Fibroblast of skin of right quadriceps (primary cell): ENCODE results near the gene CSTF2T.

ENCODE experiments used
- DNase-seq: peaks from one replicate; pipeline ENCODE4 v3.0.0-alpha.2; 2013

CSTF2T gene, protein sequence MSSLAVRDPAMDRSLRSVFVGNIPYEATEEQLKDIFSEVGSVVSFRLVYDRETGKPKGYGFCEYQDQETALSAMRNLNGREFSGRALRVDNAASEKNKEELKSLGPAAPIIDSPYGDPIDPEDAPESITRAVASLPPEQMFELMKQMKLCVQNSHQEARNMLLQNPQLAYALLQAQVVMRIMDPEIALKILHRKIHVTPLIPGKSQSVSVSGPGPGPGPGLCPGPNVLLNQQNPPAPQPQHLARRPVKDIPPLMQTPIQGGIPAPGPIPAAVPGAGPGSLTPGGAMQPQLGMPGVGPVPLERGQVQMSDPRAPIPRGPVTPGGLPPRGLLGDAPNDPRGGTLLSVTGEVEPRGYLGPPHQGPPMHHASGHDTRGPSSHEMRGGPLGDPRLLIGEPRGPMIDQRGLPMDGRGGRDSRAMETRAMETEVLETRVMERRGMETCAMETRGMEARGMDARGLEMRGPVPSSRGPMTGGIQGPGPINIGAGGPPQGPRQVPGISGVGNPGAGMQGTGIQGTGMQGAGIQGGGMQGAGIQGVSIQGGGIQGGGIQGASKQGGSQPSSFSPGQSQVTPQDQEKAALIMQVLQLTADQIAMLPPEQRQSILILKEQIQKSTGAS

DNA sequence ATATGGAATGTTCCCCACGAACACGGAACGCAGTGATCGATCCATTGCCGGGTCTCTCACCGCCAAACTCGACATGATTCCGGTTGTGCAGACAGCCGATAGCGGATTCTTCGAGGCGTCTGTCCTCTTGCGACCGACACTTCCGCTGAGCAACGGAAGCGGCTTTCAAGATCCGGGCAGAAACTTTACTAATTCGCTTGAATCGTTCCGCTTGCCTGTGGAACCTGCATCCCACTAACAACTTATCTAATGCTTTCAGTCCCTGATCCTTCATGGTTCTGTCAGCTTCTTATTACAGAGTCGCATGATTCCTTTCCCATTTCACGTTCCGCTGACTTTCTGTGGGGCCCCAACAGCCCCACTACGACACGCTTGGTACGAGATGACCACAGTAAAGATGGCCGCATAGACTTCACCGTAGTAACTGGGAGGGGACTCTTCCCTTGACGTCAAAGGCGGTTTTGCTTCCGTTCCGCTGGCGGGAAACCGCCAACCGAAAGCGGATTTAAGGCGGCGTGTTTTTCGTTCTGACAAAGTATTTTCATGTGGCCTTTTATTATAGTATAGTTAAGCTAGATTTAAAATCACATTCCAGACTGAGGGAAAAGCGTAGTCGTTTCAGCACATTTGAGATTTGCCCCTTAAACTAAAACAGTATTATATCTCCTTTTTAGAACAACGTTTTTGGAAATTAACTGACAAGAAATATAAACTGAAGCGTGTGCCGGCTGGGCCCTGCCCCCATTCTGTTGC lies at the start of gene CSTF2T:
CSTF2T (minus strand) TSS at position 121 of the 753 bp plus-strand sequence; CDS start at position 75, 46 bp downstream.
- DNase-seq: peak; percentile 95

DNA sequence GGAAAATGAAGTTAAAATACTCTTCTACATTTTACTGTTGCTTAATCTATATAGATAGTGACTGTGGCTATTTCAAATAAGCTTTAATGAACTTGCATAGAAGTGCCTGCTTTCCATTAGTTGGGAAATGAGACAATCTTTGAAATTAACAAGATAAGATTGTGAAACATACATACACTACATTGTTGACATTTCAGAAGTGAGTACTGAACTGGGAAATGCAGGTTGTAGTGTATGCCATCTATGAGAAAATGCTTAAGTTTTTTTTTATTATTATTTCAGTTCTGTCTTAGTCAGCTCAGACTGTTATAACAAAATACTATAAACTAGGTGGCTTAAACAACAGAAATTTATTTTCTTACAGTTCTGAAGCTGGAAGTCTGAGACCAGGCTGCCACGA lies 49.6 kb upstream of the CSTF2T start:
- peak; percentile 18 for DNase-seq

DNA sequence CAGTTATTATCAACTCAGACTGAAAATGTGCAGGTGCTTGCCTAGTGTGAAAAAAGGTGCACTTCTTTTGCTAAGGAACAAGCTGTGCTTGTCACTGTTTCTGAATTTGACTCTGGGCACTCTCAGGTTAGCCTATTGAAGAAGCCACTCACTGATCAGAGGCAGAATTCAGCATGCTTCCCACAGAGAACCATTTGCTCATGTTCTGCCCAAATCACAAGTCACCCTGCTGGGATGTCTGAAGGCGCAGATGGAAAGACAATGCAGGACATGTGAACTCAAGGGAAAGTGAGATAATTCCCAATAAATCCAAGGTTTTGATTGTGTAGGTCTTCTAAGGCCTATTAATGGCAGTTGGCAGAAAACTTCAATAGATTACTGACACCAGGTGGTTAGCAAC lies 47.8 kb upstream of the CSTF2T start:
- no peak for DNase-seq

DNA sequence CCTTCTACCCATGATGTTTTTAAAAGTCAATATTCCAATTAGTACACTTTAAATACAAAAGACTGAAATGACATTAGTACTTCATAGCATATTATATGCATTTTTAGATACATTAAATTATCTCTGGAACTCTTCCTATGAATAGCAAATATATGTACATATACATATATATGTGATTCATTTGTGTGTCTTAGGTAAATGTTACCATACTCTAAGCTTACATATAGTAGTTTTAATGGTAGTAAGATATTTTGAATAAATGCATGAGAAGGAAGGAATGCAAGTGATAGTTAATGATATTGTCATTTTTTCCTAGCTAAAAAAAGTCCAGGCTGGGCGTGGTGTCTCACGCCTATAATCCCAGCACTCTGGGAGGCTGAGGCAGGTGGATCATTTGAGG lies 46.0 kb upstream of the CSTF2T start:
- DNase-seq: no peak

DNA sequence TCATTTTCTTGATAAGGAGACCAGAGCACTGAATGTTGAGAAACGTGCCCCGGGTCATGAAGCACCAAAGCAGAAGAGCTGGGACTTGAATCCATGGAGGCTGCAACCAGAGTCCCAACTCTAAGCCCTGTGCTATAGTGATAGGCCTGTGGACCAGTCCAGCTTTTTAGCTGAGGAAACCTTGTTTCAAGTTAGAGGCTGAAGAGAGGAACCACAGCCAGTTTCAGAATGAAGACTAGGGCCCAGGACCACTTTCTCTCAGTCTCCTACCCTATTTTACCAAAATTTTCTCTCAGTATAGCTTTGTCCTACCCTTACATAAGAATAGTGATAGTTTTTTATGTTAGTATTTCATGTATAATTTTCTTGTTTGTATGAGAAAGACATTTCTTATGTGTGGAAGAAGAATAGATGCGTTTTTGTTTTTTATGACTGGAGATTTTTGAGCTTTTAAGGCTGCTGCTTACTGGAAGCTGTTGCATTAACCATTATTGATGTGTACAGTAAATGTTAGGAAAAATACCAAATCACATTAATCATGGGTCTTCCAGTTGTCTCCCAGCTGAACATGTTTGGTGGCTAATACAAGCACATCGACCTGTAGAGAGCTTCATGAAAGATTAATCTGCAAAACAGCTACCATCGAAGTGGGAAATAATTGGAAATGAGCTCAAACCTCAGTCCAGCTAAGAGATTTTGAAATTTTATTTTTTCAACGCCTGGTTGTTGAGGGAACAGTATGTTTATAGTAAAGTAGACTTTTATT lies 45.0 kb upstream of the CSTF2T start:
- DNase-seq: no peak

DNA sequence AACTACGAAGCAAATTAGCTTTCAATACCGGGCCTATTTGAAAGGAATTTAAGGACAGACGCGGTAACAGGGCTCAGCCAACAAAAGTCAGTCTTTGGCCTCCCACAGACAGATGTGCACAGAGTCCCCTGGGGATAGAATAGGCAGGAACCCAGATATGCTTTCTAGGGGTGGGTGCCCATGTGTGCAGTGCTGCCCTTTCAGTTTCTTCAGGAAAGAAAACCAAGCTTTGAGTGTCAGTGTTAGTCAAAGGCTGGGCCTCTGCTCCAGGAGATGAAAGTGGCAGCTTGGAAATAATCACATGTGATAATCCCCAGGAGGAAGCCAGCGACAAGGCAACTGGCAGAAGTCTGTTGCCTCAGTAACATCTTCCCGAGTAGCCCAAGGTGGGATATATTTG lies 43.8 kb upstream of the CSTF2T start:
- peak; percentile 18 for DNase-seq

DNA sequence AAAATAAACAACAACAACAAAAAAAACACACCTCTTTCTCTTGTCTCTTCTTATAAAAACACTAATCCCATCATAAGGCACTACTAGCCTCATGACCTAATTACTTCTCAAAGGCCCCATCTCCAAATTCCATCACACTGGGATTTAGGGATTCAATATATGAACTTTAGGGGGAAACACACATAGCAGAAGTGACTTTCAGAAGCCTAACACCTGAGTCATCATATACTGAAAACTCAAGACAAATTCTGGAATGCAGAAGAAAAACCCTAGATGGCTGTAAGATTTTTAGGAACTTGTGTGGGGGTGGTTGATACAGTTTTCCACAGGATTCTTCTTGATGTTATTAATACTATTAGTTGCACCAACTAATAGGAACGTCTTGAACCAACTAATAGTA lies 33.7 kb upstream of the CSTF2T start:
- DNase-seq: peak; percentile 83

DNA sequence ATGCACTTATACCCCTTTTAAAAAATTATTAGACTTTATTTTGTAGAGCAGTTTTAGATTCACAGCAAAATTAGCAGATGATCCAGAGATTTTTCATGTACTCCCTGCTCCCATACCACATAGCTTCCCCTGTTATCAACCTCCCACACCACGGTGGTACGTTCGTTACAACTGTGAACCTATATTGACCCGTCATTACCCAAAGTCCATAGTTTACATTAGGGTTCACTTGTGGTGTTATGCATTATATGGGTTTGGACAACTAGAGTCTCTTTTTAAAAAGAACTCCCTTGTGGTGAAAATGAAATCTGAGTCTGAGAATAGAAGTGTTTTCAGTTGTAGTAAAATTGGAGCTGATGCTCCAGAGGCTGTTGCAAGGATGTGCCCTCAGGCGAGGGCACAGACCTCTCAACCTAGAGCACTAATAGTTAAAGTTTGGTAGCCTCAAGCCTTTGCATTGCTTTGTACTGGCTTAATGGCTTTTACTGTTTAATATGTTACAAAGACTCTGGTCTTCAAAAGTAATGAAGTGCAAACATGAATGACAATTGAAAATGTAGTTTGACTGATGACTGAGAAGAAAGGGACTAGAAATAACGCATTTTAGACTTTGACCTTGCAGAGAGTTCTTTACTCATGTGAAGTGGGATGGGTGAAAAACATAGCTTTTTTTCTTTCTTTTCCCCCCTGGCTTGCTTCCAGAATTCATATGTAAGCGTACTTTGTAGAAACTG lies 30.6 kb upstream of the CSTF2T start:
- DNase-seq: no peak

DNA sequence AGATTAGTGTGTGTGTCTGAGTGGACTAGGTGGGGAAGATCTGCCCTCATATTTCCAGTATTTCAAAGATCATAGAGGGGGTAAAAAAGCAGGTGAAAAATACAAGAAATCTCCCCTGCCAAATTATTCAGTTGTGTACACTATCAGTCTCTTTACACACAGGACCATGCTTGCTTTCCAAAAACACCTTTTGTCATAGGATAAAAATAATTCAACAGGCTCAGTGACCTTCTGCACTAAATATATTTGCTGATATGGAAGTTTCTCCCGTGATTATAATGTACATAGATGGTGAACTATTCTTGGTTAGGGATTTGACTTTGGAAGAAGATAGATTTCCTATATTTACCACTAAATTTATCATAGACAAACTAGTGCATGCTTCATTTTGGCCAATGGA lies 24.6 kb upstream of the CSTF2T start:
- no peak for DNase-seq

DNA sequence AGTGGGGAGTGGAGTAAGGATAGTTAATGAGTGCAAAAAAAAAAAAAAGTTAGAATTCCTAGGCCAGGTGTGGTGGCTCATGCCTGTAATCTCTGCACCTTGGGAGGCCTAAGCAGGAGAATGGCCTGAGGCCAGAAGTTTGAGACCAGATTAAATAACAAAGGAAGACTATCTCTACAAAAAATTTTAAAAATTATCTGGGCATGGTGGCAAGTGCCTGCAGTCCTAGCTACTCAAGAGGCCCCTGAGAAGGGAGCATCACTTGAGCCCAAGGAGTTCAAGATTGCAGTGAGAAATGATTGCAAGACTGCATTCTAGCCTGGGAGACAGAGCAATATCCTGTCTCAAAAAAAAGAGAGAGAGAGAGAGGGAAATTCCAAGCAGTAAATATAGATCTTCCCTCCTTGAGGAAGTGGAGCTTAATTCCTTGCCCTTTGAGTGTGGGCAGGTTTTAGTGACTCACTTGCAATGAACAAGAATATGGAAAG lies 19.5 kb upstream of the CSTF2T start:
- peak; percentile 80 for DNase-seq

DNA sequence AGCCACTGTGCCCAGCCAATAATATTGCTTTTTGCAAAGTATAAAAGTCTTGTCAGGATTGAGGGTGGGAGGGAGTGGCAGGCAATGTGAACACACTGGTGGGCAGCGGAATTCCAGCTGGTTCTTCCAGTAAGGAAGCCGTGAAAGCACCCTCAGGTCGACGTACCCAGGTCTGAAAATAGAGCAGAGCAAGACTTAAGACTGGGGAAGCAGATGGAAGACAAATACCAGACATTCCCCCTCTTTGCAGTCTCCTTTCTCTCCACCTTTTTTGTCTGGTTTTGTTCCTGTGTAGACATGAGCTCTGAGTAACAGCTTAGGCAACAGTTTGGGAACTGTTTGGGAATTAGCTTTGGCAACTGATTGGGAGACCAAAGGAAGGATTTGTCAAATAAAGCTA lies 17.6 kb upstream of the CSTF2T start:
- peak; percentile 39 for DNase-seq

DNA sequence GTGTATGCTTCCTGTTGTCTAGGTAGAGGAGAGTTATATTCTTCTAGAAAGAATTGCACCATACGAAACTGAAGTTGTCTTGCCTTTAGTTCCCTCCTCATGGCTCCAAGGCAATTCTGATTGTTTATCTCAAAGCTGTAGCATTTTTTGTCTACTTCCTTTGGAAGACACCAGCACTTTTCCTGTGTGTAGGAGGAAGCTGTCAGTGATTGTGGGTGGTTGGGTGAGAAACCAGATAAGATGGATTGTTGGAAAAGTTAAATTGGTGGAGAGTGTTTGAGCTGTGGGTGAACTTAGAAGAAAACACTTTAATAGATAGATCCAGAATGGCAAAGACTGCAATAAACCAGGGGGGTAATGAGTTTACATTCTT lies 12.1 kb upstream of the CSTF2T start:
- DNase-seq: no peak

DNA sequence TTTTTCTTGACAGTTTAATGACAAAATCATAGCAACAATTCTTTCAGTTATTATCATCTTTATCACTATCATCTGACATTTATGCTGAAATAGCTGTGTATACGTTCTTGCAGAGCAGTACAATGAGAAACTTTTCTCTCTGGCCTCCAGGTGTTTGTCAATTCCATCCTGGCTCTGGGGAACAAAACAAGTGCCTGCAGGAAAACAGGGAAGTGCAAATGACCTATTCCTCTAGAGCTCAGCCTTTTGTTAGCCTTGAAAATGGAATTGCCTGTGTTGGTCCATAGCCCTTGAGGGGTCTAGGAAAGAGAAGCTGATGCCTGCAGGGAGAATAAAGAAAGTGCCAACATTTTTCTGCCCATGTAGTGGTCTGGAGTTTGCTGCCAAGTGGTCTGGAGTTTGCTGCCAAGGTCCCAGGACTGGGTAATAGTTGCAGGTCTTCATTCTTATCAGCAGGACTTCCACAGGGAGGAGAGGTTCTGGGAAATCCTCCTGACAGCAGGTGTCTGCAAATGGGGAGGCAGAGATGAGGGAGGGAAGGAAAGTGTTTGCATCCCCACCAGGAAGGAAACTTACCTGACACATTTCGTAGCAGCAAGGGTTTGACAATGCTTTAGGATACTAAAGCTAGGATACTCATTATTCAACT lies 10.1 kb upstream of the CSTF2T start:
- no peak for DNase-seq

DNA sequence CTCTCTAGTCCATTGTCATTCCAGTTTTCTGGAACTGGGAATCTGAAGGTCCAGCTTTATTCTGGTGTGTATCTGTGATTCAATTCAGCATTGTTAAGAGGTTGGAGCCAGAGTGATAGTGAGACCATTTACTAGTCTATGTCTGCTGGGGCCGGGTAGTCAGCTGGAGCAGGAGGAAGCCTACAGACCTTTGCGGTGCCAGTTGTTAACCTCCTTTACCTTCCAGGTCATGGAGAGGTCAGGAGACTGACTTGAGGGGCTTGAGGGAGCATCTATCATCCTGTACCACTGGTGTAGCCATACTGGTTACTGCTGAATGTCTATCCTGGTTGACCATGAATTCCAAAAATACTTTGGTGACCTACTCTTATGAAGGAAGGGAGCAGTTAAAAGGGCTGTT lies 9.2 kb upstream of the CSTF2T start:
- no peak for DNase-seq

DNA sequence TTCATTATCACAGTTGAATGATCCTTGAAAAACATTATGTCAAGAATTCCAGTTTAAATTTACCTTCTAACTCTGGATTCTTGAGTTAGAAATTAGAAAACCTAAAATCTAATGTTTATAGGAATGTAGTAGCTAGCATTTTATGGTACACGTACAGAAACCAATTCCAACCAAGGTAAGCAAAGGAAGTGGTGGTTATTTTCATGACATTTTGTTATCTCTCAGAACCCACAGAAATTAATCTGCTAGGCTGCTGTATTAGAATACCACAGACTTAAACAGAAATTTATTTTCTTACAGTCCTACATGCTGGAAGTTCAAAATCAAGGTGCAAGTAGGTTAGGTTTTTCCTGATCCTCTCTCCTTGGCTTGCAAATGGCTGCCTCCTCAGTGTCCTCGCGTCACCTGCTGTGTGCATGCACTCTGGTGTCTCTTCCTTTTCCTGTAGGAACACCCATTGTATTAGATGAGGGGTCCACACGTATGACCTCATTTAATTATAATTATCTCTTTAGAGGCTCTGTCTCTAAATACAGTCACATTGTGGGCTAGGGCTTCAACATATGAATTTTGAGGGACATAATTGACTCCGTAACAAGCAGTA lies 8.5 kb upstream of the CSTF2T start:
- no peak for DNase-seq

DNA sequence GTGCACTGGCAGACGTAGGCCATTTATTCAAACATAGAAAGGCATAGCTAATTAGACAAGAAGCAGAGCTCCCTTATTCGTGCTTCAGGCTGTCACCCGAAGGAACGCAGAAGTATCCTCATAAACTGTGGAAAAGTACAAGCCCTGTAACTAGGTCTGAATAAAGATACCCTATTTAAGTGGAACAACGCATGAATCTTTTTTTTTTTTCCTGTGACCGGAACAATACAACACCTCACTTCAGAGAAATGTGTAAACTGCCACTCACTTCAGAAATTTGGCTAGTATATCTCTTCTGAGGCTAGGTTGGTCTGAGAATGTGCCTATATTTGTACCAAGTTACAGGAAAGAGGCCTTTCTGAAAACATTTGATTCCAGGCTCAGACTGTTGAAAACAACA lies 8.0 kb upstream of the CSTF2T start:
- DNase-seq: no peak

DNA sequence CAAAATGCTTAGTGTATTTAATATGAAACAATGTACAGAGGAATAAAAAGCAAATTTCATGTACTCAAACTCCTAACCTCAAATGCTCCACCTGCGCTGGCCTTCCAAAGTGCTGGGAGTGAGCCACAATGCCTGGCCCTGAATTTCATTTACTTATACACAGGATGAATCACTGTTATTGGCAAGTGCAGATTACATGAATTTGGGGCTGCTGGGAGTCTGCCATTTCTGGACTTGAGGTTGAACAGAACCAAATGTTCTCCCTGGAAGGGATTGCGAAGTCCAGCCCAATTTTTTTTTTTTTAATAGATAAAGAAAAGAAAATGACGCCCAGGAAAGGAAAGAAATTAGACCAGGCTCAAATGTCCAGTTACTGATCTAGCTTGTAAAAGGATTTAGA lies 6.8 kb upstream of the CSTF2T start:
- DNase-seq: peak; percentile 58

DNA sequence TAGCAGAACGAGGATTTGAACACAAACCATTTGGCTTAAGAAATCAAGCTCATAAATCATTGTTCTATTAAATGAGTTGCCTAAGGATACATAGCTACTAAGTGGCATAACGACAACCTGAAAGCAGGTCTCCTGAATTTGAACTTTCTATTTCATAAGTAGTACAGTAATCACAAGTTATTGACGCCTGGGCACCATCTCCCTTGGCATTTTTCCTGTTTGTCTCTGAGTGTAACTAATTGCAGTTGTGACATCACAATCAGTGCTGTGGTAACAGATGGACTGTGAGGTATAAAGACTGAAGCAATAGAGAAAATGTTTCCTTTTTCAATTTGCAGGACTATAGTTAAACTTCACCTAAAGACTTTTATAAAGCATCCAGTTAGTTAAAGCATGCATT lies 6.4 kb upstream of the CSTF2T start:
- DNase-seq: no peak

DNA sequence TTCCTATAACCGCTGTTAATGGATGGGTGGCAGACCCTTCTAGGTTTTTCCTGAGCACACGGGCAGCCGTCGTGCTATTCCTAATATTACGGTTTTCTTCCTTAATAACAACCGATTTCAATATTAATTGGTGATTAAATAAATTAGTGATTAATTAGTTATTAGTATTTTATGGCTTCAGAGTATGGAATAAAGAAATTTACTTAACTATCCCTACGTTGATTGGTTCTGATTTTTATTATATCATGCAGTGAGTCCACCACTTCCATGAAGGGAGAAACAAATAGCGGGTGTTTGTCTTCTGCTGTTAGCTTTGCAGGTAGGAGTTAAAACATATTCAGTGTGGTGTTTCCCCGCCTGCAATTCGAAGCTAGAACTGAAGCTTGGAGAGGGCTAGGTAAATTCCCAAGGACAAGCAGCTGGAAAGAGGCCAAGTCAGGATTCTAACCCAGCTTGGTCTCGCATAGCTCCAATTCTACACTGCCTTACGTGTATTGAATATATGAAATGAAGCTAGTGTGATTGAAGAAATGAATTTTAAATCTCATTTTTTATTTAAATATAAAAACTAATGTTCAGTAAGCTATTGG lies 928 bp upstream of the CSTF2T start:
- DNase-seq: peak; percentile 60

DNA sequence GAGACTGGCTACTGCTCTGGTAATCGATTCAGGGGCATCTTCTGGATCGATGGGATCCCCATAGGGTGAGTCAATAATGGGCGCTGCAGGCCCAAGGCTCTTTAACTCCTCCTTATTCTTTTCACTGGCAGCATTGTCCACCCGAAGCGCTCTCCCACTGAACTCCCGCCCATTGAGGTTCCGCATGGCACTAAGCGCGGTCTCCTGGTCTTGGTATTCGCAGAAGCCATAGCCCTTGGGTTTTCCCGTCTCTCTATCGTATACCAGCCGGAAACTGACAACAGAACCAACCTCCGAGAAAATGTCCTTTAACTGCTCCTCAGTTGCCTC lies 285 bp downstream of the CSTF2T start:
- no peak for DNase-seq

DNA sequence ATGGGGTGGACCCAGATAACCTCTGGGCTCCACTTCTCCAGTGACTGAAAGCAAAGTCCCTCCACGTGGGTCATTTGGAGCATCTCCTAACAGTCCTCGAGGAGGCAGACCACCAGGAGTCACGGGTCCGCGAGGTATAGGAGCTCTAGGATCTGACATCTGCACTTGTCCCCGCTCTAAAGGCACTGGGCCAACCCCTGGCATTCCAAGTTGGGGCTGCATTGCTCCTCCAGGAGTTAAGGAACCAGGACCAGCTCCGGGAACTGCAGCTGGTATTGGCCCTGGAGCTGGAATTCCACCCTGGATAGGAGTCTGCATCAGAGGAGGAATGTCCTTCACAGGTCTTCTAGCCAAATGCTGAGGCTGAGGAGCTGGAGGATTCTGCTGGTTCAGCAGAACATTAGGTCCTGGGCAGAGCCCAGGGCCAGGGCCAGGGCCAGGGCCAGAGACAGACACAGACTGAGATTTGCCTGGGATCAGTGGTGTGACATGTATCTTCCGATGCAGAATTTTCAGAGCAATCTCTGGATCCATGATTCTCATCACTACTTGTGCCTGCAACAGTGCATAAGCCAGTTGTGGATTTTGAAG lies 827 bp downstream of the CSTF2T start:
- no peak for DNase-seq
